Dermis blood vessel endothelial cell (primary cell): ENCODE data around the gene ZNF662. TPM values are rescaled to one million over a fixed set of nuclear protein-coding genes. Genes with fewer than 3 reads are reported as not detected.

Experiments
- DNase-seq: peaks from one replicate; pipeline ENCODE4 v3.0.0; 2010
- total RNA-seq: library from RNA; depleted of rRNA; stranded (reverse); fragments of >200 nt; gene quantifications from 2 replicates; pipeline ENCODE4 v1.2.3, GENCODE V29; 2014

Gene ZNF662
- total RNA-seq, 1 donor from 2014 or later: 2.4 TPM

- no peak for DNase-seq
Measured at GRCh38 chr3:42942693-42943092, 36.8 kb downstream of the ZNF662 start.

GRCh38 chr3:42946050-42946449 lies 40.1 kb downstream of the ZNF662 start:
- DNase-seq: no peak

GRCh38 chr3:42957573-42957972 lies 51.6 kb downstream of the ZNF662 start:
- DNase-seq: no peak

GRCh38 chr3:42960282-42960681 lies 54.3 kb downstream of the ZNF662 start:
- peak; percentile 30 for DNase-seq

GRCh38 chr3:42960786-42961185 lies 54.8 kb downstream of the ZNF662 start:
- no peak for DNase-seq

- peak; percentile 74 for DNase-seq
Measured at GRCh38 chr3:42961633-42962032, 55.7 kb downstream of the ZNF662 start.

- no peak for DNase-seq
Measured at GRCh38 chr3:42963269-42963668, 57.3 kb downstream of the ZNF662 start.

- DNase-seq: no peak
Measured at GRCh38 chr3:42964266-42964665, 58.3 kb downstream of the ZNF662 start.

Other genes starting within 250 kb of the ZNF662 start
- gene KLHL40, start 220.6 kb upstream of the ZNF662 start, total RNA-seq: 0.17 TPM in 1 of 2 replicates, not detected in the other
- not detected in 2 replicates for gene HHATL, start 203.3 kb upstream of the ZNF662 start, total RNA-seq
- 0.28 and 1.0 TPM in 2 replicates for gene CCDC13, start 132.9 kb upstream of the ZNF662 start, total RNA-seq
- 110 and 112 TPM in 2 replicates for gene HIGD1A, start 101.7 kb upstream of the ZNF662 start, total RNA-seq
- gene ACKR2, start 96.7 kb upstream of the ZNF662 start, total RNA-seq: 11.2 and 13.3 TPM in 2 replicates
- not detected in 2 replicates for gene CYP8B1, start 30.3 kb upstream of the ZNF662 start, total RNA-seq
- 0.09 TPM in 1 of 2 replicates, not detected in the other for gene GASK1A, start 73.2 kb downstream of the ZNF662 start, total RNA-seq
- gene POMGNT2, start 199.9 kb downstream of the ZNF662 start, total RNA-seq: 3.2 and 7.5 TPM in 2 replicates